ENCODE results near the gene HTR1B.

The HTR1B gene

GRCh38 chr6:77470983-77471382, 7.7 kb upstream of the HTR1B start:
- Histone ChIP-seq H3K4me1 (ENCODE audit: insufficient read depth, low read length, poor library complexity, severe bottlenecking) (no peaks in the 10 kb centered on the region), H3K36me3 (ENCODE audit: insufficient read depth, low read length) (no peaks in the 10 kb centered on the region), H3K4me2 (ENCODE audit: low read depth, low read length, poor library complexity, severe bottlenecking) (no peak overlapping the region), H3F3A (ENCODE audit: low read depth) (no peaks in the 10 kb centered on the region), H3K79me2 (ENCODE audit: insufficient read depth, low read length) (no peaks in the 10 kb centered on the region), H4K20me1 (ENCODE audit: insufficient read depth, low read length, poor library complexity, severe bottlenecking) (no peaks in the 10 kb centered on the region), H2AFZ (ENCODE audit: low read length) (no peak overlapping the region), H3K9me3 (ENCODE audit: insufficient read depth, low read depth, low read length) (no peaks in the 10 kb centered on the region), H3K4me3 (ENCODE audit: low read length, poor library complexity, severe bottlenecking) (no peak overlapping the region), H3K9me2 (replicated peaks; ENCODE audit: low read depth, low read length) (no peaks in the 10 kb centered on the region), H3K27me3 (ENCODE audit: insufficient read depth, low read length, poor library complexity, severe bottlenecking) (no peaks in the 10 kb centered on the region), H3K9ac (ENCODE audit: low read depth, low read length, poor library complexity, severe bottlenecking) (no peak overlapping the region)
- no peak for TF ChIP-seq EZH2phosphoT487 (IDR thresholded peaks at IDR 0.05; ENCODE audit: borderline replicate concordance)
- TF ChIP-seq, protein P1, sequence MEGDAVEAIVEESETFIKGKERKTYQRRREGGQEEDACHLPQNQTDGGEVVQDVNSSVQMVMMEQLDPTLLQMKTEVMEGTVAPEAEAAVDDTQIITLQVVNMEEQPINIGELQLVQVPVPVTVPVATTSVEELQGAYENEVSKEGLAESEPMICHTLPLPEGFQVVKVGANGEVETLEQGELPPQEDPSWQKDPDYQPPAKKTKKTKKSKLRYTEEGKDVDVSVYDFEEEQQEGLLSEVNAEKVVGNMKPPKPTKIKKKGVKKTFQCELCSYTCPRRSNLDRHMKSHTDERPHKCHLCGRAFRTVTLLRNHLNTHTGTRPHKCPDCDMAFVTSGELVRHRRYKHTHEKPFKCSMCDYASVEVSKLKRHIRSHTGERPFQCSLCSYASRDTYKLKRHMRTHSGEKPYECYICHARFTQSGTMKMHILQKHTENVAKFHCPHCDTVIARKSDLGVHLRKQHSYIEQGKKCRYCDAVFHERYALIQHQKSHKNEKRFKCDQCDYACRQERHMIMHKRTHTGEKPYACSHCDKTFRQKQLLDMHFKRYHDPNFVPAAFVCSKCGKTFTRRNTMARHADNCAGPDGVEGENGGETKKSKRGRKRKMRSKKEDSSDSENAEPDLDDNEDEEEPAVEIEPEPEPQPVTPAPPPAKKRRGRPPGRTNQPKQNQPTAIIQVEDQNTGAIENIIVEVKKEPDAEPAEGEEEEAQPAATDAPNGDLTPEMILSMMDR (conservative IDR thresholded peaks at IDR 0.05; ENCODE audit: low read length) = no peak

DNA sequence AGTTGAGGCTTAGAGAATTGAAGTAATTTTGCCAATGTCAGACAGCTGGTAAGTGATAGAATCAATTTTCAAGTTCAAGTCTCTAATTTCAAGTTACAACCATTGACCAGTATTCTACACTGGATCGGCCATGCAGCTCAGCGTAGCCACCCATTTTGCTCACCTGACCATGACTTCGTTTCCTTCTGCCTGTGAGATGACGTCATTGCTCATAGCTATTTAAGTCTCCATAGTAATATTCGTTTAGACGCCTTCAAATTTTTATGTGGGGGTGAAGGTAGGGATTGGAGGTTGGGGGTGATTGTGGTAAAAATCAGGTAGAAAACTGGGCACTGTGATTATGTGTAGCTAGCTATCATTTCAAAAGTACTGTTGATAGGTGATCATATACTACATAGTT, 5.6 kb upstream of the HTR1B start:
- no peak overlapping the region for H3K9ac ChIP-seq (ENCODE audit: low read depth, low read length, poor library complexity, severe bottlenecking)
- no peaks in the 10 kb centered on the region for H3K27me3 ChIP-seq (ENCODE audit: insufficient read depth, low read length, poor library complexity, severe bottlenecking)
- H3K9me2 ChIP-seq (replicated peaks; ENCODE audit: low read depth, low read length) = no peaks in the 10 kb centered on the region
- no peak overlapping the region for H3K4me3 ChIP-seq (ENCODE audit: low read length, poor library complexity, severe bottlenecking)
- no peaks in the 10 kb centered on the region for H3K4me1 ChIP-seq (ENCODE audit: insufficient read depth, low read length, poor library complexity, severe bottlenecking)
- no peaks in the 10 kb centered on the region for H3F3A ChIP-seq (ENCODE audit: low read depth)
- H3K79me2 ChIP-seq (ENCODE audit: insufficient read depth, low read length) = no peaks in the 10 kb centered on the region
- H3K36me3 ChIP-seq (ENCODE audit: insufficient read depth, low read length) = no peaks in the 10 kb centered on the region
- no peaks in the 10 kb centered on the region for H3K9me3 ChIP-seq (ENCODE audit: insufficient read depth, low read depth, low read length)
- H2AFZ ChIP-seq (ENCODE audit: low read length) = no peak overlapping the region
- TF ChIP-seq EZH2phosphoT487 (IDR thresholded peaks at IDR 0.05; ENCODE audit: borderline replicate concordance) = no peak
- TF ChIP-seq, protein P1 (conservative IDR thresholded peaks at IDR 0.05; ENCODE audit: low read length) = no peak
- no peak overlapping the region for H3K4me2 ChIP-seq (ENCODE audit: low read depth, low read length, poor library complexity, severe bottlenecking)
- no peaks in the 10 kb centered on the region for H4K20me1 ChIP-seq (ENCODE audit: insufficient read depth, low read length, poor library complexity, severe bottlenecking)

GRCh38 chr6:77466451-77467437, 3.5 kb upstream of the HTR1B start:
- Histone ChIP-seq H3K4me3 (ENCODE audit: low read length, poor library complexity, severe bottlenecking) (no peak overlapping the region), H3K4me1 (ENCODE audit: insufficient read depth, low read length, poor library complexity, severe bottlenecking) (no peaks in the 10 kb centered on the region), H3K9me3 (ENCODE audit: insufficient read depth, low read depth, low read length) (no peaks in the 10 kb centered on the region), H3K79me2 (ENCODE audit: insufficient read depth, low read length) (no peaks in the 10 kb centered on the region), H2AFZ (ENCODE audit: low read length) (no peak overlapping the region), H4K20me1 (ENCODE audit: insufficient read depth, low read length, poor library complexity, severe bottlenecking) (no peaks in the 10 kb centered on the region), H3K27me3 (ENCODE audit: insufficient read depth, low read length, poor library complexity, severe bottlenecking) (no peaks in the 10 kb centered on the region), H3K9me2 (replicated peaks; ENCODE audit: low read depth, low read length) (no peaks in the 10 kb centered on the region), H3K4me2 (ENCODE audit: low read depth, low read length, poor library complexity, severe bottlenecking) (no peak overlapping the region), H3K9ac (ENCODE audit: low read depth, low read length, poor library complexity, severe bottlenecking) (no peak overlapping the region), H3K36me3 (ENCODE audit: insufficient read depth, low read length) (no peaks in the 10 kb centered on the region), H3F3A (ENCODE audit: low read depth) (no peaks in the 10 kb centered on the region)
- TF ChIP-seq, protein P1 (conservative IDR thresholded peaks at IDR 0.05; ENCODE audit: low read length) = no peak
- TF ChIP-seq EZH2phosphoT487 (IDR thresholded peaks at IDR 0.05; ENCODE audit: borderline replicate concordance) = no peak
